Right lobe of liver (tissue), 4 donors: ENCODE results near the gene B3GALNT2.

Source experiments
- CTCF ChIP-seq, 4 donors: fragments of 200-600 bp in 3 of 4; fragments of 450-650 bp in 1 of 4; IDR thresholded peaks; one replicate each; pipeline versions ENCODE4 v1.5.1 to v1.8.0; 2016 to 2022; ENCODE audit warnings: antibody characterized with exemption in 4 of 4, mild to moderate bottlenecking in 2 of 4
- POLR2A ChIP-seq: fragments of 450-650 bp; IDR thresholded peaks from one replicate; pipeline ENCODE4 v1.6.1; 2017; ENCODE audit warnings: antibody characterized with exemption, mild to moderate bottlenecking
- donor health status: DM: no; HTN: no; CAD: no.
- donor health status: DM: no; HTN: no; CAD: no.
- donor health status: DM: no; HTN: yes; CAD: no.

- TF ChIP-seq POLR2A (no peak), CTCF (IDR thresholded peaks at IDR 0.05) (no peak)
Observed at GRCh38 chr1:235423214-235423652, 81.0 kb downstream of the B3GALNT2 start.
